NOMO-1 treated with dmso at 0.1 percent for 144 hours (cell line): ENCODE measurements around the gene NDUFC2.
"Not testable (repeated sequence)": the region's sequence is repeated elsewhere in the genome, so short reads cannot be mapped to it uniquely, and the experiment has no call there.

Source experiments
- DNase-seq: peaks from one replicate; lab custom pipeline; 2025; ENCODE audit not compliant: unreplicated experiment; lab: John Stamatoyannopoulos, UW

NDUFC2 gene

DNA sequence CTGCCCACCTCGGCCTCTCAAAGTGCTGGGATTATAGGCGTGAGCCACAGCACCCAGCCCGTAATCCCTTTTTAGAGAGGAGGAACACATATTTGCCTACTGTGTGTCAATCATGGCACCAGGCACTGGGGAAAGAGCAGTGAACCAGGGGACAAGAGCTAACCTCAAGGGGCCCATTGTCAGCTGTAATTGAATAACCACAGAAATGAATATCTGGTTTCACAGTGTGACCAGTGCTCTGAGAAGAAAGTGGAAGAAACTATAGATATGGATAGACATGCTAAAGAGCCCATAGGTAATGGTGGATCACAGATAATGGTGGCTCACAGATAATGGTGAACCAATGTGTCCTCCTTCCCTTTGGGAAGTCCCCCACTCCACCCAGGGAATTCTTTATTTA lies 48.0 kb downstream of the NDUFC2 start:
- no peak for DNase-seq

DNA sequence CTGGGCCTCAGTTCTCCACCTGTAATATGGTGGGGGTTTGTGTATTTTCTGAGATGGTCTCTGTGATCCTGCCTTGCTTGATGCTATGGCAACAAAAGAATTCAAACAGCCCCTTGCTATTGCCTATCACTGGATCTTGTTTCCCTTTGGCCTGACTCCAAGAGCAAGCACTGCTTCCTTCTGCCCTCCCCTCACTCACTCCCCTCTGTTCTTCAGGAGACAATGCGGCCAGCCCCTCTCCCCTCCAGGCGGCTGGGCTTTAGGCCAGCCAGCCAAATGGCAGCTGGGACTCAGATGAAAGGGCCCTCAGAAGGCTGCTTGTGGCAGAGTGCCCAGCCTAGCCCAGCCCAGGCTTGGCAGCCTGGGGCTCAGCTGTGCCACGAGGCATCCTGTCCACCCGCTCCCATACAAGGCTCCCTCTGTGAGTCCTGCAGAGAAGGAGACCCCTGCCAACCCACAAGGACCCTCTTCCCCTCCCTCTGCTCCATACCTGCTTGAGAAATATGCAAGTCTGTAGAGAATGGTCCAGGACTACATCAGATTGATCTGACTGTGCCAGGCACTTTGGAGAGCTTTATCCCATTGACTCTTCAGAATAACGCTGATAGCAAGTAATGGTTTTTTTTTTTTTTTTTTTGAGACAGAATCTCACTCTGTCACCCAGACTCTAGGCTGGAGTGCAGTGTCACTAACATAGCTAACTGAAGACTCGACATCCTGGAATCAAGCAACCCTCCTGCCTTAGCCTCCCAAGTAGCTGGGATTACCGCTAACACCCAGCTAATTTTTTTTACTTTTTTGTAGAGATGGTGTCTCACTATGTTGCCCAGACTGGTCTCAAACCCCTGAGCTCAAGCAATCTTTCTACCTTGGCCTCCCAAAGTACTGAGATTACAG lies 49.0 kb downstream of the NDUFC2 start:
- no peak for DNase-seq

DNA sequence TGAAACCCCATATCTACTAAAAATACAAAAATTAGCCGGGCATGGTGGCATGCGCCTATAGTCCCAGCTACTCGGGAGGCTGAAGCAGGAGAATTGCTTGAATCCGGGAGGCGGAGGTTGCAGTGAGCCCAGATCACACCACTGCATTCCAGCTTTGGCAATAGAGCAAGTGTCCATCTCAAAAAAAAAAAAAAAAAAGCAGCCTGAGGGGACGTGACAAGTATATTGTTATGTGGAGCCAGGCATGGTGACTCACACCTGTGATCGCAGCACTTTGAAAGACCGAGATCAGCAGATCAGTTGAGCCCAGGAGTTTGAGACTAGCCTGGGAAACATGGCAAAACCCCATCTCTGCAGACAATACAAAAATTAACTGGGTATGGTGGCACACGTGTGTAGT lies 51.2 kb downstream of the NDUFC2 start:
- not testable (repeated sequence) for DNase-seq

DNA sequence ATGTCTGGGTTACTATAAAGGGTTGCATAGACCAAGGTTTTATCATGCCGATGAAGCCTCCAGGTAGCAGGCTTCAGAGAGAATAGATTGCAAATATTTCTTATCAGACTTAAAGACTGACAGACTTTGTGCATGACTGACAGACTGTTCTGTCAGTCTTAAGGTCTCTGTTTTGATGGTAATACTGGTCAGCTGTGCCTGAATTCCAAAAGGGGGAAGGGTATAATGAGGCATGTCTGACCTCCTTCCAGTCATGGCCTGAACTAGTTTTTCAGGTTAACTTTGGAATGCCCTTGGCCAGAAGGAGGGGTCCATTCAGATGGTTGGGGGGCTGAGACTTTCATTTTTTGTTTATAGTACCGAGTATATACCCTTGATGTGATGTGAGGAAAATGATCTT lies 51.9 kb downstream of the NDUFC2 start:
- DNase-seq, result no peak

DNA sequence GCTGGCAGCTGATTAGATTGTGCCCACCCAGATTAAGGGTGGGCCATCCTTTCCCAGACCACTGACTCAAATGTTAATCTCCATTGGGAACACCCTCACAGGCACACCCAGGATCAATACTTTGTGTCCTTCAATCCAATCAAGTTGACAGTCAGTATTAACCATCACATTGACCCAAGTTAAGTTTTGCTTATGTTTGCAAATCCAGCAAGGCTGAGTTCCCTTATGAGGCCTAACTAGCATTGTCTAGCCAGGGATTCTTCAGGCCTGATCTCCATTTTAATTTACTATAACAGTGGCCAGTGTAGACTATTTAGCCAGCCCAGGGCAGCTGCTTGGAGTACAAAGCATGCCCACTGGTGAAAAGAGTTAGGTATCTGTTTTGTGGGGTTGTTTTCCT lies 54.3 kb downstream of the NDUFC2 start:
- no peak for DNase-seq

DNA sequence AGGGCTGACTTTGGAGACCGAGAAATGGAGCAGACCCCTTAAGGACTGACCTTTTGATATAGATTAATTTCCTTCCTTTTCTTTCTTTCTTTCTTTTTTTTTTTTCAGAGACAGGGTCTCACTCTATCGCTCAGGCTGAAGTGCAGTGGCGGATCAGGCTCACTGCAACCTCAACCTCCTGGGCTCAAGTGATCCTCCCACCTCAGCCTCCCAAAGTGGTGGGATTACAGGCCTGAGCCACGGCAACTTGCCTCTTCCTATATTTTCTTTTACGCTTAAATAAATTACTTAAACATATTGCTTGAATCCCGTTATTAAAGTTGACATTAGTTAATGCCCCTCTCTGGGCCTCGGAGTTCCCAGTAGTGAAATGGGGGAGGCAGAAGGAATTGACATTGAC lies 56.2 kb downstream of the NDUFC2 start:
- no peak for DNase-seq

DNA sequence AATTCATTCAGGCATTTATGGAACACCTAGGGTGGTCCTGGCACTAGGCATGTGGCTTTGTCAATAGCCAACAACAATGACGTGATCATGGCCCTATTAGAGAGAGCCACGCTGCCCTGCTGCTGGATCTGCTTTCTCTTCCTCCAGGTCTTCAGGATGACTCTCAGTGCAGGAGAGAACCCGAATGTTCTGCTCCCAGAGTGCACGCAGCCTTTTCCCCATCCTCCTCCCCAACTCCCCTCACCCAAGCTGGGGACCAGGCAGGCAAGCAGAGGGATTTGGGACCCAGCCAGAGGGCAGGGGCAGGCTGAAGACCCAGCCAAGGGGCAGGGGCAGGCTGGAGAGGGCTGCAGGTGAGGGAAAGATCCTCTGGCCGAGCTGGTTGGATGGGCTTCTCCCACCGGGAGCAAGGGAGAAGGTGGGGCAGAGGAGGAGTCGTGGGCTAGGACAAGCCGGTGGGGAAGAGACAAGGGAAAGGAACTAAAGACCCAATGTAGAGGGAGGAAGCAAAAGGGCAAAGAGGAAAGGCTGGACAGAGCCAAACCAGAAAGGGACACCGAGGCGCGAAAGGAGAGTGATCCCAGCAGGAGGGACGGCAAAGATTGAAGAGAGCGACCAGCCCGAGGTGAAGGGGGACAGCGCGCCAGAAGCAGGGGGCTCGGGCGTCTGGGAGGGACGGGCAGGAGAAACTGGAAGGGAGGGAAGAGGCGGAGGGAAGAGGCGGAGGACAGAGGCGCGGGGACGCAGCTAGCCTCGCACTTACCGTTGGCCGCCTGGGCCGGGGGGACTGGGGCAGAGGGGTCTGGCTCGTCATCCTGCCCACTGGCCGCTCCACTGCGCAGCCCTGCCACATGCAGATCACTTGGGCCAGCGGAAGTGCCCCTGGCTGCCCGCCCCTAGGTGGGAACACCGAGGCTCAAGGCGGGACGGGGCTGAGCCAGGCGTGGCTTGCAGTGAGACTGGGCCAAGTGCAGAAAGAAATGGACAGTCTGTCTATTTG lies 57.0 kb downstream of the NDUFC2 start, which contains the start of gene KCTD14:
Gene KCTD14, minus strand, starts transcription at position 880 of the 1,000 bp plus-strand sequence. Its CDS starts 27 bp downstream, at position 853.
- DNase-seq, result no peak

DNA sequence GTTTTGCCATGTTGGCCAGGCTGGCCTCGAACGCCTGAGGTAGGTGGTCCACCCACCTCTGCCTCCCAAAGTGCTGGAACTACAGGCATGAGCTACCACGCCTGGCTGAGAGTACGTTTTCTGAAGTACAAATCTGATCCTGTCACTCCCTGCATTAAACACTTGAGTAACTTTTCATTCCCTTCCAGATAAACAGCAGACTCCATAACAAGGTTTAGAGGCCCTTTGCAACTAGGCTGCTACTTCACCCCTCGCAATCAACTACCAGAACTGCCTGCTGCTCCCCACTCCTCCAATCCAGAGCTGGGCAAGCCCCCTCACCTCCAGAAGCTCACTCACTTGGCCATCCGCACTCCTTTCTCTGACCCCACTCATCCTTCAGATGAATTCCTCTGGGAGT lies 58.1 kb downstream of the NDUFC2 start:
- no peak for DNase-seq

DNA sequence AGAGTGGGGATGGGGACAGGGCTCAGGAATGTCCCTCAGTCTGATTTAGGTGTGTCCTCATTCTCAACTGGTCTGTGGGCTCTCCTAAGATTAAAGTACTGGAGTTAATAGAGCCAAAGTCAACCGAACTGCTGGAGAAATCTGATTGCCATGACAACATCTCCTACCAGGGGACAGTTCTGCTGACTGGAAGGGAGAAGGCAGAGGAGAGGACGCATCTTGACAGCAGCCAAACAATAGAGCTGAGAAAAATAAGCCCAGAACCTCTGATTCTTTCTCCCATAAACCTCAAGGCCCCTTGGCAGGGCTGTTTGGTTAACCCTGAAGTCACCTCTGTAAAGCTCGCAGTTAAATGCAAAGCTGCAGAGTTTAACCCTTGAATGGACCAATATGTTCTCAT lies 59.4 kb downstream of the NDUFC2 start:
- no peak for DNase-seq

DNA sequence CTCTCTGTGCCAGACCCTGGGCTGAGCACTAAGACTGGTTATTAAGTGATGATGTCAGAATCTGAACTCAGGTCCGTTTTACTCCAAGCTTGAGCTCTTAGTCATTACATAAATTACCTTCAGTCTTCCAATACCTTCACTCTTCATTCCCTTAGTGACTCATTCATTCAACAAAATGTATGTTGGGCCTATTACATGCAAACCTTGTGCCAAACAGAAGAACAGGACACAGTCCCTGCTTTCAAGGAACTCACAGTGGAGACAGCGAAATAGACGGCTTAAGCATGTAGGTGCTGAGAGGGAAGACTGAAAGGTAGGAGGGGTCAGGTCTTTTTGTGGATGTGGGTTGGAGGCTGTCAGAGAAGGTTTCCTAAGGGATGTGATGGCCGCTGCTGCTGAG lies 59.9 kb downstream of the NDUFC2 start:
- no peak for DNase-seq
